Spleen (tissue), 7 donors: ENCODE measurements around the gene TUBB1.

Experiments
- POLR2AphosphoS5 ChIP-seq, 3 donors: sonication (generic); formaldehyde crosslinking; IDR thresholded peaks; one replicate each; pipeline ENCODE4 v1.5.1; 2017; ENCODE audit warnings: antibody characterized with exemption in 3 of 3
- TF ChIP-seq, protein P1 (sequence below), 11 experiments: fragments of 200-600 bp in 7 of 11; fragments of 450-650 bp in 4 of 11; sonication (generic) in 4 of 11; IDR thresholded peaks in 8 of 11; conservative IDR thresholded peaks in 3 of 11; 1 replicate in 7 of 11; 2 replicates in 4 of 11; pipeline versions ENCODE4 v1.4.0 to v1.8.0; 2016 to 2021; ENCODE audit warnings: antibody characterized with exemption in 11 of 11, inconsistent platforms in 4 of 11, mild to moderate bottlenecking in 1 of 11
- donor health status: DM: no; HTN: no; CAD: no; lungs with moderate emphysema.
- donor health status: DM: no; HTN: no; CAD: no.
- donor health status: DM: no; HTN: no; CAD: no.

GRCh38 chr20:59019217-59019616 is at the start of gene TUBB1:
- TF ChIP-seq, protein P1, sequence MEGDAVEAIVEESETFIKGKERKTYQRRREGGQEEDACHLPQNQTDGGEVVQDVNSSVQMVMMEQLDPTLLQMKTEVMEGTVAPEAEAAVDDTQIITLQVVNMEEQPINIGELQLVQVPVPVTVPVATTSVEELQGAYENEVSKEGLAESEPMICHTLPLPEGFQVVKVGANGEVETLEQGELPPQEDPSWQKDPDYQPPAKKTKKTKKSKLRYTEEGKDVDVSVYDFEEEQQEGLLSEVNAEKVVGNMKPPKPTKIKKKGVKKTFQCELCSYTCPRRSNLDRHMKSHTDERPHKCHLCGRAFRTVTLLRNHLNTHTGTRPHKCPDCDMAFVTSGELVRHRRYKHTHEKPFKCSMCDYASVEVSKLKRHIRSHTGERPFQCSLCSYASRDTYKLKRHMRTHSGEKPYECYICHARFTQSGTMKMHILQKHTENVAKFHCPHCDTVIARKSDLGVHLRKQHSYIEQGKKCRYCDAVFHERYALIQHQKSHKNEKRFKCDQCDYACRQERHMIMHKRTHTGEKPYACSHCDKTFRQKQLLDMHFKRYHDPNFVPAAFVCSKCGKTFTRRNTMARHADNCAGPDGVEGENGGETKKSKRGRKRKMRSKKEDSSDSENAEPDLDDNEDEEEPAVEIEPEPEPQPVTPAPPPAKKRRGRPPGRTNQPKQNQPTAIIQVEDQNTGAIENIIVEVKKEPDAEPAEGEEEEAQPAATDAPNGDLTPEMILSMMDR (IDR thresholded peaks at IDR 0.05 in 8 of 11, conservative IDR thresholded peaks at IDR 0.05 in 3 of 11), result no peak
- no peak for TF ChIP-seq POLR2AphosphoS5 (IDR thresholded peaks at IDR 0.05)
